ENCODE data around the gene MS4A7.

The MS4A7 gene

GRCh38 chr11:60343094-60343704 is 35.1 kb upstream of the MS4A7 start:
- Histone ChIP-seq H3K36me3 (no peaks in the 10 kb centered on the region), H3K27me3 (no peaks in the 10 kb centered on the region), H3K4me3 (ENCODE audit: low read depth, low read length) (no peak overlapping the region), H3K9me3 (no peaks in the 10 kb centered on the region), H3K4me1 (no peaks in the 10 kb centered on the region)
- no peak for DNase-seq
- peak; percentile 42 for TF ChIP-seq CTCF (IDR thresholded peaks at IDR 0.05; ENCODE audit: low read depth, low read length)

- no peak for TF ChIP-seq CTCF (IDR thresholded peaks at IDR 0.05; ENCODE audit: low read depth, low read length)
- H3K36me3 ChIP-seq = no peaks in the 10 kb centered on the region
- H3K9me3 ChIP-seq = no peaks in the 10 kb centered on the region
- no peak overlapping the region for H3K4me3 ChIP-seq (ENCODE audit: low read depth, low read length)
- DNase-seq = no peak
- no peaks in the 10 kb centered on the region for H3K4me1 ChIP-seq
- no peaks in the 10 kb centered on the region for H3K27me3 ChIP-seq
Measured at GRCh38 chr11:60344146-60344545, 34.2 kb upstream of the MS4A7 start.

GRCh38 chr11:60345489-60345888 is 32.8 kb upstream of the MS4A7 start:
- Histone ChIP-seq H3K4me3 (ENCODE audit: low read depth, low read length) (no peak overlapping the region), H3K4me1 (no peaks in the 10 kb centered on the region), H3K36me3 (no peaks in the 10 kb centered on the region), H3K9me3 (no peaks in the 10 kb centered on the region), H3K27me3 (no peaks in the 10 kb centered on the region)
- TF ChIP-seq CTCF (IDR thresholded peaks at IDR 0.05; ENCODE audit: low read depth, low read length) = peak; percentile 22; the same call in 1 of the 2 replicates
- peak; percentile 9 for DNase-seq

- no peaks in the 10 kb centered on the region for H3K4me1 ChIP-seq
- no peaks in the 10 kb centered on the region for H3K9me3 ChIP-seq
- H3K4me3 ChIP-seq (ENCODE audit: low read depth, low read length) = no peak overlapping the region
- H3K36me3 ChIP-seq = no peaks in the 10 kb centered on the region
- H3K27me3 ChIP-seq = no peaks in the 10 kb centered on the region
- DNase-seq = no peak
- no peak for TF ChIP-seq CTCF (IDR thresholded peaks at IDR 0.05; ENCODE audit: low read depth, low read length)
Measured at GRCh38 chr11:60347084-60347797, 31.1 kb upstream of the MS4A7 start.

- H3K4me1 ChIP-seq = no peaks in the 10 kb centered on the region
- no peak for TF ChIP-seq CTCF (IDR thresholded peaks at IDR 0.05; ENCODE audit: low read depth, low read length)
- H3K9me3 ChIP-seq = no peaks in the 10 kb centered on the region
- no peak for DNase-seq
- no peaks in the 10 kb centered on the region for H3K36me3 ChIP-seq
- no peak overlapping the region for H3K4me3 ChIP-seq (ENCODE audit: low read depth, low read length)
- H3K27me3 ChIP-seq = no peaks in the 10 kb centered on the region
Measured at GRCh38 chr11:60348116-60348515, 30.2 kb upstream of the MS4A7 start.

- no peak for TF ChIP-seq CTCF (IDR thresholded peaks at IDR 0.05; ENCODE audit: low read depth, low read length)
- Histone ChIP-seq H3K4me3 (ENCODE audit: low read depth, low read length) (no peak overlapping the region), H3K9me3 (no peaks in the 10 kb centered on the region), H3K27me3 (no peaks in the 10 kb centered on the region), H3K4me1 (no peaks in the 10 kb centered on the region), H3K36me3 (no peaks in the 10 kb centered on the region)
- DNase-seq = no peak
Measured at GRCh38 chr11:60349990-60350389, 28.3 kb upstream of the MS4A7 start.

Data from BE2C (cell line).